IPS-15b (cell line): ENCODE measurements around the gene SEMA4F.

ENCODE experiments used
- H3K27me3 ChIP-seq: one replicate; pipeline ENCODE4 v1.6.1; 2013; ENCODE audit warnings: low read length; ENCODE audit not compliant: control insufficient read depth, insufficient read depth
- H3K36me3 ChIP-seq: one replicate; pipeline ENCODE4 v1.6.1; 2013; ENCODE audit warnings: low read length; ENCODE audit not compliant: control insufficient read depth, insufficient read depth
- H3K4me1 ChIP-seq: one replicate; pipeline ENCODE4 v1.6.1; 2013; ENCODE audit warnings: mild to moderate bottlenecking, low read length; ENCODE audit not compliant: control insufficient read depth, insufficient read depth
- H3K4me3 ChIP-seq: one replicate; pipeline ENCODE4 v1.5.1; 2013; ENCODE audit warnings: low read depth, low read length
- H3K9ac ChIP-seq: one replicate; pipeline ENCODE4 v1.6.1; 2013; ENCODE audit warnings: low read depth, mild to moderate bottlenecking, low read length
- H3K9me3 ChIP-seq: one replicate; pipeline ENCODE4 v1.6.1; 2013; ENCODE audit warnings: mild to moderate bottlenecking, low read length; ENCODE audit not compliant: control insufficient read depth, insufficient read depth

SEMA4F gene

DNA sequence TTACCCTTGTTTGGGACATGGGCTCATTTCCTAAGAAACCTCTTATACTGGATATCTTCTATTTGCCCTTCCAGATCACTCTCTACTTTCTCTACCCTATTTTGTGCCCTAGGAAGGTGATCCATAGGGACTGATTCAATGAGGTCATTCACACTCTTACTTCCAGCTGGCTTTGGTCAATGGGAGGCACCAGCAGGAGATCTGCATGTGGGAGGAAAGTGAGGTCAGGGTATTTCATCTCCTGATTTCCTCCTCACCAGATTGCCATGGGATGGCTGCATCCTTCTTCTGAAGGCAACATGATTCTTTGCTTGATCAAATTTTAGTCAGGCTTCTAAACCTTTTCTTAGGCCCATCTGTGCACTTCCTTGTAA lies 21.1 kb upstream of the SEMA4F start:
- no peaks in the 10 kb centered on the region for H3K27me3 ChIP-seq
- H3K36me3 ChIP-seq: no peaks in the 10 kb centered on the region
- no peaks in the 10 kb centered on the region for H3K9me3 ChIP-seq
- H3K9ac ChIP-seq: no peak overlapping the region
- H3K4me1 ChIP-seq: peaks cover 15% of the 10 kb centered on the region
- H3K4me3 ChIP-seq: no peak overlapping the region

DNA sequence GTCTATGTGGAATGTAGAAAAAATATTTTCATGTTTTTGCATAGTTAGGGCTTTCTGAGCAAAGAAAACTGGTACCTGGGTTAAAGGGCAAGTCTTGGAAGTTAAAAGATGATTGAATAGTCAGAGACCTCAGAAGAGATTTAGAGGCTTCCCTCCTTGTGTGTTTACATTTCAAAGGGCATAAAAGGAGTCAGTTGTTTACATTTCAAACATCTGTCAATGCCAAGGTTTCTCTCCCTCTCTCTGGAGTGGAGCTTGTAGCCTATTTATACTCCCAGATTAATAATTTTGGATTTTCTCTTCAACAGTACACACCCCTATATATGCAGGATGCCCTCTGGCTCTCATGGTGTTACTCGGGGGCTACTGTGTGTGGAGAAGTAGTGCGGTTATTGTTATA lies 14.5 kb upstream of the SEMA4F start:
- no peak overlapping the region for H3K9ac ChIP-seq
- no peaks in the 10 kb centered on the region for H3K9me3 ChIP-seq
- no peak overlapping the region for H3K4me3 ChIP-seq
- H3K27me3 ChIP-seq: no peaks in the 10 kb centered on the region
- no peaks in the 10 kb centered on the region for H3K4me1 ChIP-seq
- H3K36me3 ChIP-seq: no peaks in the 10 kb centered on the region

DNA sequence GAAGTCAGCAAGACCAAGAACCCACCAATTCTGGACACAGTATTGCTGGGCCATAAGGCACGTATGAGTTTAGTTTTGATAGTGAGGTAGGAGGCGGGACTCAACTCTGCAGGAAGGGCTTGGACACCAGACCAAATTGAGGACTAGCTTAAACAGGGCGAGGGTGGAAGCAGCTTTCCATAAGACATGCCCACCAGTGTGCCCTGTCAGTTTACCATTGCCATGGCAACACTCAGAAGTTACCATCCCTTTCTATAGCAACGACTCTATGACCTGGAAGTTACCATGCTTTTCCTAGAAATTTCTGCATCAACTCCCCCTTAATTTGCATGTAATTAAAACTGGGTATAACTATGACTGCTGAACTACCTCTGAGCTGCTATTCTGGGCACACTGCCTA lies 8.7 kb upstream of the SEMA4F start:
- Histone ChIP-seq H3K27me3 (peaks cover 20% of the 10 kb centered on the region), H3K4me3 (no peak overlapping the region), H3K36me3 (no peaks in the 10 kb centered on the region), H3K9me3 (no peaks in the 10 kb centered on the region), H3K4me1 (no peaks in the 10 kb centered on the region), H3K9ac (no peak overlapping the region)

DNA sequence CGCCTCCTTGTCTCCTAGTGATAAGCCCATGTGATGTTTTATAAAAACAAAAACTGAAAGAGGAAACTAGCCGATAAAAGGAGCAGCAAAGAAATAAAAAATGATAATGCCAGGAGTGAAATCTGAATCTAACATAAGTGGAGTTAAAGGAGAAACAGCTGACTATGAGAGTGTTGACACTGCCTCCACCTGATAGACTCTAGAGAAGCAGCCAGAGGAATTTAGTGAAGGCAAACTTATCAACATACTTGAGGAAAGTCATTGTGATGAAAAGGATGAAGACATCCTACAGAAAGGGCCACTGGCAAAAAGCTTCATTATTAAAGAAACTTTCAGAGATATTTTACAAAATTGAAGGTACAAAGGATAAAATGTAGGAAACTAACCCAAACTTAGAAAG lies 7.8 kb upstream of the SEMA4F start:
- no peaks in the 10 kb centered on the region for H3K9me3 ChIP-seq
- H3K27me3 ChIP-seq: peaks cover 26% of the 10 kb centered on the region
- H3K36me3 ChIP-seq: no peaks in the 10 kb centered on the region
- no peak overlapping the region for H3K4me3 ChIP-seq
- H3K9ac ChIP-seq: no peak overlapping the region
- no peaks in the 10 kb centered on the region for H3K4me1 ChIP-seq

DNA sequence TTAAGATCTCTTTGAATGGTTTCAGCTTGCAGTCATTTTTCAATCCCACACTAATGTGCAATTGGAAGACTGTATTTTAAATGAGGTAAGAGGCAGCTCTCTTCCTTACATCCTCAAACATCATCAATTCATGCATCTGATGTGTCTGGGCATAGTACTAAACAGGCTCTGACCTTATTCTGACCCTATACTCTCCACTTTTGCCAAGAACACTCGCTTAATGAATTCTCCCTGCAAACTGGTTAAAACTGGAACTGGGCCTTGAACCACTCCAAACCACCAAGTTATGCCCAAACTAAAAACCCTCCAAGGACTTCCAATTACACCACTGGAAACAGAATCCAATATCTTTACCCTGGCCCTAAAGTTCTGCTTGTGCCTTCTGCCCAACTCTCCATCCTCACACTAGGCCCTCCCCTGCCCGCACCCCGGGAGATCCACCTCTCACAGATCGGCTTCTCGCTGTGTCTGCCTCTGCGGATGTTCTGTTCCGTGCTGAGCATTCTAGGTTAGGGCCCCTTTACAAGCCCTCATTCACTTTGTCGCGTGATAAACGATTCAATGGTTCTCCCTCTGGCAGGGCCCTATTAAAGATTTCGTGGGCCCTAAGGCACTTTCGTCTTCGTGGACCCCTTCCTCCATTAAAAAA lies 7.1 kb upstream of the SEMA4F start:
- Histone ChIP-seq H3K9ac (no peak overlapping the region), H3K27me3 (peaks cover 30% of the 10 kb centered on the region), H3K36me3 (no peaks in the 10 kb centered on the region), H3K4me3 (peak overlapping the region; percentile 13), H3K4me1 (no peaks in the 10 kb centered on the region), H3K9me3 (no peaks in the 10 kb centered on the region)

DNA sequence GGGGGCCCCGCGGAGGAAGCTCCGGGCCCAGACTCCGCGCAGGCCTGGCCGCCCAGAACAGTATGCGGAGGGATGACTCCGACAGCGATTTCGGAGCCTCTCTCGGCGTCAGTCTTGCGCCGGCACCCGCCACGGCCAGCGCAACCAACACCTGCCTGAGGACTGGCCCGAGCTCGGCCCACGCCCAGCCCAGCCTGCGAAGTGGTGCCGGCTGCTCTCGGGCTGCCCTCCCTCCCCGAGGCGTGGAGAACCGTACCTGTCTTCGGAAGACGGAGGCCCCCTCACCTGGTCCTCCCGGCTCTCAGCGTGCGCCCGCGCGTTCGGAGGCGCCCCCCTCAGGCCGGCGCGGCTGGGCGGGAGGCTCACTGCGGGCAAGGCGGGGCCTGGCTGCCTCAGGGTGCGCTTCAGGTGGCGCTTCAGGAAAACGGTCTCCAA lies 6.0 kb upstream of the SEMA4F start, which contains the start of gene M1AP:
Gene M1AP, minus strand, starts transcription at position 322 of the 435 bp plus-strand sequence. CDS start 8,055 bp downstream, outside the sequence.
- no peak within 1 kb of the TSS for H3K9ac ChIP-seq
- peak within 1 kb of the TSS; percentile 54 for H3K4me3 ChIP-seq
- no peaks in the 10 kb centered on the region for H3K4me1 ChIP-seq
- H3K27me3 ChIP-seq: peaks cover 40% of the 10 kb centered on the region
- H3K9me3 ChIP-seq: no peaks in the 10 kb centered on the region
- no peaks in the 10 kb centered on the region for H3K36me3 ChIP-seq

DNA sequence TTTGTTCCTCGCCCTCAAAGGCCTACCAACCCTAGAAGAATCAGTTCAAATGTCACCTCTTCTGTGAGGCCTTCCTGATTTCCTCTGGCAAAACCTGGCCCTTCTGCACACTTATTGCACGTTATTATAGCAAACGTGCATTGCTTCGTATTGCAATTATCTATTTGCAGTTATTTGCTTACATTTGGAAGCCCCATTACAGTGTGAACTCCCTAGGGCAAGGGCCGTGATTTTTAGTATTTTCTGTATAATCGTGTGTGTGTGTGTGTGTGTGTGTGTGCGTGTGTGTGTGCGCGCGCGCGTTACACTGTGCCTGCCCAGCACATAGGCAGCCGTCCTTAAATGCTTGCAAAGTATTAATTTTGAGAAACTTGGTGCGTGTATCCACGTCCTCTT lies 460 bp upstream of the SEMA4F start:
- no peaks in the 10 kb centered on the region for H3K4me1 ChIP-seq
- H3K4me3 ChIP-seq: peak overlapping the region; percentile 68
- no peaks in the 10 kb centered on the region for H3K36me3 ChIP-seq
- no peak overlapping the region for H3K9ac ChIP-seq
- no peaks in the 10 kb centered on the region for H3K9me3 ChIP-seq
- peaks cover 59% of the 10 kb centered on the region for H3K27me3 ChIP-seq

DNA sequence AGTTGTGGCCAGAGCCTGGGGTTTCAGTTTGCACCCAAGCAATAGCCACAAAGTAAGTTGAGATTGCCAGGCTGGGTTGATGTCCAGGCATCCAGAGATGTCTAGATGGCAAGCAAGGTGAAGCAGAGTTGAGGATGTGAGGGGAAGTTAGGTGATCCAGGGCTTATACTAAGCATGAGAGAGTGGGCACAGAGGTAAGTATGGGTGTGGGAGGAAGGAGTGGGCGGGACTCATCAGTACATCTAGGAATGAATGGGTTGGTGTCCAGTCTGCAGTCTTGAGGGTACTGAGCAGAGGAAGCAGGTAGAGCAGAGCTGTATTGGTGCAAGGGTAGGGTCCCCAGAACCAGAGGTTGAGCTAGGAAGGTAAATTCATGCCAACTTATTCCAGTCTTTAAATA lies 1.5 kb downstream of the SEMA4F start:
- Histone ChIP-seq H3K9me3 (no peaks in the 10 kb centered on the region), H3K4me3 (no peak overlapping the region), H3K27me3 (peaks cover 51% of the 10 kb centered on the region), H3K4me1 (no peaks in the 10 kb centered on the region), H3K36me3 (no peaks in the 10 kb centered on the region), H3K9ac (no peak overlapping the region)

DNA sequence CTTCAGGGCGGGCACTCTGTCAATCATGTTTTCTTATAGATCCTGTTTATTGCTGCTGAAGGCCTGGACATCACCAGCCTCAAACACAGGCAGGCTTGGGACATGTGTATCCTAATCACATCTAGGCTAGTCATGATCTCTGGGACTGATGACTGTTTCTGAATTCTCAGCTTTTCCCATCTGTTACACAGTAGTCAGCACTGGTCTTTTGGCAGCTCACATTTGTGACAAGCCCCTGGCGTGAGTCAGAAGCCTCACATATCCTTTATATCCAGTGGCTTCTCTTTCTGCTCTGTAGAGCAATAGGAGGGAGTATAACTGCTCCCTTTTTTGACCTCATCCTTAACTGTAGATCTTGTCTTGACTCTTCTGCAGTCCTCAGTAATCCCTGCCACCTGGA lies 4.5 kb downstream of the SEMA4F start:
- no peaks in the 10 kb centered on the region for H3K36me3 ChIP-seq
- no peak overlapping the region for H3K9ac ChIP-seq
- no peaks in the 10 kb centered on the region for H3K9me3 ChIP-seq
- no peaks in the 10 kb centered on the region for H3K4me1 ChIP-seq
- H3K27me3 ChIP-seq: peaks cover 36% of the 10 kb centered on the region
- H3K4me3 ChIP-seq: no peak overlapping the region

DNA sequence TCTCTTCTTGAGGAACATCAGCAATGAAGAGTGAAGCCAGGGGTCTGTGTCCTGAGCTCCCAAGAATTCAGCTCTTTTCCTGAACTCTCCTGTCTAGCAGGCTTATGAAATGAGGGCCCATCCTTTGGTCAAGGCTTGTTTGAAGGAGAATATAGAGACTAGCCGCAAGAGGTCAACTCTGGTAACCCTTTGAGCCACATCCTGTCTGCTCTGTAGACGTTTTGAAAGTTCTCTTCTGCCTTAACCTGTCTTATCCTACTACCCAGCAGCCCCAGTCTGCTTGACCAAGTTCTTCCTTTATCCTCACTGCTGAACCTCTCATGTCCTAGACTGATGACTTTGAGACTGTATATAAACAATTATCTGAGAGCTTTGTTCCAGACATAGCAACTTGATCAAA lies 5.4 kb downstream of the SEMA4F start:
- Histone ChIP-seq H3K4me1 (no peaks in the 10 kb centered on the region), H3K9ac (no peak overlapping the region), H3K36me3 (no peaks in the 10 kb centered on the region), H3K9me3 (no peaks in the 10 kb centered on the region), H3K4me3 (no peak overlapping the region), H3K27me3 (peaks cover 34% of the 10 kb centered on the region)

DNA sequence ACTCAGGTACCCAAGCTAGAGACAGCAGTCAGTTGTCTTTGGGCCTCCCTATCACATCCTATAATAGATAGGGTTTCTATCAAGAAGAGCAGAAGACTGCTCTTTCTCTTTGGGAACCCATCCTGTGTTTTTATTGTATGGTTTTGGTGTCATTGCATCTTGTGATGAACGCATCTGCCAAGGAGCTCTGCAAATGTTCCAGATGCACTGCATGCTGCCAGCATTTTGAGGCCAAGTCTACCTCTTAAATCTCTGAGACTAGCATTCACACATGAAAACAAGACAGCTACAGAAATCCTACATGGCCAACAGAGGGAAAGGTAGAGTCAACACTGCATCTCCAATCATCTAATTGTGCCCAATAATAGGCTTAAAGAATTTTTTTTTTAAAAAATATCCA lies 14.0 kb downstream of the SEMA4F start:
- H3K9me3 ChIP-seq: no peaks in the 10 kb centered on the region
- no peak overlapping the region for H3K4me3 ChIP-seq
- no peak overlapping the region for H3K9ac ChIP-seq
- no peaks in the 10 kb centered on the region for H3K36me3 ChIP-seq
- no peaks in the 10 kb centered on the region for H3K4me1 ChIP-seq
- H3K27me3 ChIP-seq: no peaks in the 10 kb centered on the region

DNA sequence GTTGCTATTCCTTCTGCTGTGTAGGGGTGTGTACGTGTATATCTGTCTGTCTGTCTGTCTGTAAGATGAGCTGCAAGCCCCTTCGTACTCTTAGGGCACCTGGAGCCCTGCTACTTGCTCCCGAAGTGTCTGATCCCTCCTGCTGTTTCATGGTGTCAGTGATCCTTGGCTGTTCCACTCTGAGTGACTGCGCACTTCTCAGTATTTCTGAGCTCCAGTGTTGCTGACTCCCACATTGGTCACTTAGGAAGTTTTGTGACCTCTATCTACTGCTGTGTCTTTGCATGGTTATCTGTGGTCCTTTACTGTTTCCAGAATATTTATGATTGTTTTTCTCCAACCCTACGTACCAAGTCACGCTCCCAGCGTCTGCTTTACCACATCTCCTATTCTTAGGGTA lies 16.2 kb downstream of the SEMA4F start:
- H3K4me3 ChIP-seq: no peak overlapping the region
- no peak overlapping the region for H3K9ac ChIP-seq
- no peaks in the 10 kb centered on the region for H3K4me1 ChIP-seq
- no peaks in the 10 kb centered on the region for H3K9me3 ChIP-seq
- H3K27me3 ChIP-seq: no peaks in the 10 kb centered on the region
- no peaks in the 10 kb centered on the region for H3K36me3 ChIP-seq
